Gastroesophageal sphincter (tissue), 4 donors: ENCODE results near the gene DENND1B. TPM values are rescaled to one million over a fixed set of nuclear protein-coding genes. Genes with fewer than 3 reads are reported as not detected.
A peak's percentile ranks its signal among the peaks of the same experiment; 100 is the strongest.

Experiments used
- ATAC-seq: fragments of 150-250 bp; one replicate; pipeline ENCODE4 v1.9.1; 2016; ENCODE audit warnings: mild to moderate bottlenecking, moderate library complexity
- H3K27ac ChIP-seq, 4 donors: fragments of 200-600 bp; sonication (generic) in 3 of 4; 1 replicate in 3 of 4; 2 replicates in 1 of 4; pipeline ENCODE4 v1.5.1; 2016 to 2019
- H3K27me3 ChIP-seq: fragments of 200-600 bp; sonication (generic); one replicate; pipeline ENCODE4 v1.5.1; 2019
- H3K36me3 ChIP-seq, 2 donors: fragments of 200-600 bp; sonication (generic); one replicate each; pipeline ENCODE4 v1.5.1; 2019; ENCODE audit warnings: control low read depth in 1 of 2
- H3K4me1 ChIP-seq, 3 donors: fragments of 200-600 bp; sonication (generic); 1 replicate in 2 of 3; 2 replicates in 1 of 3; pipeline ENCODE4 v1.5.1; 2016 to 2019; ENCODE audit warnings: control low read depth in 2 of 3
- H3K4me3 ChIP-seq, 2 donors: fragments of 200-600 bp; sonication (generic); one replicate each; pipeline ENCODE4 v1.5.1; 2019; ENCODE audit warnings: mild to moderate bottlenecking in 1 of 2, moderate library complexity in 1 of 2
- H3K9me3 ChIP-seq, 3 donors: fragments of 200-600 bp; sonication (generic); one replicate each; pipeline ENCODE4 v1.5.1; 2017 to 2019; ENCODE audit warnings: control low read depth in 2 of 3
- CTCF ChIP-seq, 4 experiments: fragments of 200-600 bp in 2 of 4; fragments of 450-650 bp in 2 of 4; sonication (generic) in 1 of 4; IDR thresholded peaks; one replicate each; pipeline ENCODE4 v1.5.1; 2017 to 2019; ENCODE audit warnings: antibody characterized with exemption in 4 of 4, mild to moderate bottlenecking in 2 of 4, moderate library complexity in 2 of 4
- EP300 ChIP-seq: sonication (generic); formaldehyde crosslinking; IDR thresholded peaks from one replicate; pipeline ENCODE4 v1.6.1; 2017; ENCODE audit warnings: antibody characterized with exemption, mild to moderate bottlenecking
- POLR2A ChIP-seq, 2 donors: fragments of 450-650 bp; IDR thresholded peaks; one replicate each; pipeline ENCODE4 v1.6.1; 2017; ENCODE audit warnings: antibody characterized with exemption in 2 of 2, mild to moderate bottlenecking in 2 of 2, moderate library complexity in 1 of 2
- POLR2AphosphoS5 ChIP-seq: sonication (generic); formaldehyde crosslinking; IDR thresholded peaks from one replicate; pipeline ENCODE4 v1.6.1; 2017; ENCODE audit warnings: antibody characterized with exemption
- WGBS, 2 donors: methylation state at CpG; one replicate each; pipeline ENCODE4 v1.1.5; 2018; ENCODE audit warnings: low coverage in 1 of 2; 5-methylcytosine and 5-hydroxymethylcytosine counted together
- total RNA-seq, 4 donors: library from RNA; depleted of rRNA; stranded (reverse); fragments of >200 nt; gene quantifications; one replicate each; pipeline ENCODE4 v1.1.0, GENCODE V29; 2016

Gene DENND1B
- total RNA-seq: 10 to 100 TPM in 1 of 4 donors, 1 to 10 TPM in 3; 8.3 to 11.5 (median 8.8) TPM

- Histone ChIP-seq H3K27me3 (no peaks in the 10 kb centered on the region), H3K9me3 (no peaks in the 10 kb centered on the region), H3K36me3 (no peaks in the 10 kb centered on the region), H3K4me3 (peak within 1 kb of the TSS; percentile 63 to 83), H3K4me1 (peaks cover 4 to 42% (median 16%) of the 10 kb centered on the region in 3 donors), H3K27ac (peak within 1 kb of the TSS; percentile 44 to 95 (median 88))
- ATAC-seq: peak; percentile 67
- 51 to 77% methylated on average over 3 to 7 of the region's 51 CpGs for WGBS, 2 donors
- peak in 1 of 2 donors; percentile 36 for TF ChIP-seq POLR2A (IDR thresholded peaks at IDR 0.05)
- TF ChIP-seq CTCF (IDR thresholded peaks at IDR 0.05): peak in 3 of 4 experiments; percentile 7 to 18 (median 17)
- TF ChIP-seq EP300: no peak
These were observed at the start of gene DENND1B for GRCh38 chr1:197775282-197776262. DENND1B (minus strand) TSS chr1:197775480; CDS start chr1:197775155, 325 bp downstream.

GRCh38 chr1:197814306-197814705, 39.0 kb upstream of the DENND1B start:
- Histone ChIP-seq H3K27me3 (no peaks in the 10 kb centered on the region), H3K4me3 (no peak overlapping the region), H3K4me1 (no peaks in the 10 kb centered on the region), H3K27ac (no peak overlapping the region), H3K9me3 (peaks cover 0 to 9% (median 0%) of the 10 kb centered on the region in 3 donors), H3K36me3 (no peaks in the 10 kb centered on the region)
- WGBS, 2 donors: 62 to 100% methylated on average over 1 to 2 of the region's 2 CpGs
- no peak for ATAC-seq
- TF ChIP-seq POLR2AphosphoS5 (no peak), EP300 (no peak), CTCF (IDR thresholded peaks at IDR 0.05) (no peak), POLR2A (IDR thresholded peaks at IDR 0.05) (no peak)

- 17 to 43% methylated on average over 1 to 2 of the region's 5 CpGs for WGBS, 2 donors
- no peaks in the 10 kb centered on the region for H3K36me3 ChIP-seq
- no peak overlapping the region for H3K27ac ChIP-seq
- no peak for ATAC-seq
- no peak overlapping the region for H3K4me3 ChIP-seq
- H3K27me3 ChIP-seq: no peaks in the 10 kb centered on the region
- peaks cover 0 to 9% (median 0%) of the 10 kb centered on the region in 3 donors for H3K9me3 ChIP-seq
- TF ChIP-seq EP300 (no peak), POLR2AphosphoS5 (no peak), POLR2A (IDR thresholded peaks at IDR 0.05) (no peak), CTCF (IDR thresholded peaks at IDR 0.05) (no peak)
- H3K4me1 ChIP-seq: no peaks in the 10 kb centered on the region
These were observed 38.5 kb upstream of the DENND1B start for GRCh38 chr1:197813741-197814140.

- no peak for ATAC-seq
- WGBS, 2 donors: 40% methylated on average over 1 of the region's 1 CpG; no CpG with 5 or more reads in 1 of the 2 donors
These were observed 36.5 kb upstream of the DENND1B start for GRCh38 chr1:197811769-197812168.

More at GRCh38 chr1:197811769-197812168, 36.5 kb upstream of the DENND1B start:
- Histone ChIP-seq H3K4me1 (no peaks in the 10 kb centered on the region), H3K4me3 (no peak overlapping the region), H3K9me3 (peaks cover 0 to 9% (median 0%) of the 10 kb centered on the region in 3 donors), H3K27me3 (no peaks in the 10 kb centered on the region), H3K36me3 (no peaks in the 10 kb centered on the region), H3K27ac (no peak overlapping the region)
- no peak for TF ChIP-seq EP300
- TF ChIP-seq POLR2A (IDR thresholded peaks at IDR 0.05): no peak
- TF ChIP-seq CTCF (IDR thresholded peaks at IDR 0.05): no peak
- no peak for TF ChIP-seq POLR2AphosphoS5
